SK-N-SH treated with all-trans-retinoic acid at 6 μM for 48 hours (cell line): ENCODE results near the gene SMAD4.

ENCODE experiments used
- ATAC-seq: fragments of 200-7000 bp; cut with Tn5 transposase; 3 replicates; pipeline ENCODE4 v1.9.1; 2020; ENCODE audit warnings: mild to moderate bottlenecking, moderate library complexity
- ARNTL ChIP-seq: fragments of 450-650 bp; formaldehyde crosslinking; IDR thresholded peaks from 2 replicates; pipeline ENCODE4 v1.5.0; 2020; ENCODE audit warnings: low read depth, mild to moderate bottlenecking, moderate library complexity, borderline replicate concordance
- CSDC2 ChIP-seq: fragments of 250-450 bp; sonication (Bioruptor Pico); IDR thresholded peaks from 2 replicates; pipeline ENCODE4 v1.5.0; 2020; ENCODE audit warnings: mild to moderate bottlenecking, moderate library complexity
- CSRNP3 ChIP-seq: fragments of 250-450 bp; sonication (Bioruptor Pico); IDR thresholded peaks from 2 replicates; pipeline ENCODE4 v1.5.1; 2021; ENCODE audit warnings: mild to moderate bottlenecking, moderate library complexity
- ESRRG ChIP-seq: fragments of 250-450 bp; sonication (Bioruptor Pico); IDR thresholded peaks from 2 replicates; pipeline ENCODE4 v1.6.1; 2021; ENCODE audit warnings: mild to moderate bottlenecking
- GLIS3 ChIP-seq: fragments of 250-450 bp; sonication (Bioruptor Pico); IDR thresholded peaks from 2 replicates; pipeline ENCODE4 v1.5.0; 2020; ENCODE audit warnings: mild to moderate bottlenecking, moderate library complexity
- OSR1 ChIP-seq: fragments of 250-450 bp; sonication (Bioruptor Pico); IDR thresholded peaks from 2 replicates; pipeline ENCODE4 v1.8.0; 2022; ENCODE audit warnings: moderate library complexity, mild to moderate bottlenecking, inconsistent platforms
- PPARA ChIP-seq: fragments of 250-450 bp; sonication (Bioruptor Pico); IDR thresholded peaks from 2 replicates; pipeline ENCODE4 v1.5.0; 2020; ENCODE audit warnings: mild to moderate bottlenecking, borderline replicate concordance
- RARB ChIP-seq: fragments of 250-450 bp; sonication (Bioruptor Pico); IDR thresholded peaks from 2 replicates; pipeline ENCODE4 v1.8.0; 2021; ENCODE audit warnings: mild to moderate bottlenecking, moderate library complexity
- SNAI2 ChIP-seq: fragments of 250-450 bp; sonication (Bioruptor Pico); IDR thresholded peaks from 2 replicates; pipeline ENCODE4 v1.5.0; 2020; ENCODE audit warnings: mild to moderate bottlenecking, moderate library complexity
- TCF4 ChIP-seq: fragments of 250-450 bp; sonication (Bioruptor Pico); IDR thresholded peaks from 2 replicates; pipeline ENCODE4 v1.8.0; 2021; ENCODE audit warnings: mild to moderate bottlenecking, moderate library complexity, borderline replicate concordance
- TOX ChIP-seq: fragments of 250-450 bp; sonication (Bioruptor Pico); IDR thresholded peaks from 2 replicates; pipeline ENCODE4 v1.8.0; 2021; ENCODE audit warnings: mild to moderate bottlenecking, moderate library complexity, borderline replicate concordance
- TSHZ2 ChIP-seq: fragments of 250-450 bp; sonication (Bioruptor Pico); IDR thresholded peaks from 2 replicates; pipeline ENCODE4 v1.5.0; 2020; ENCODE audit warnings: mild to moderate bottlenecking, moderate library complexity
- ZC3H10 ChIP-seq: fragments of 250-450 bp; sonication (Bioruptor Pico); IDR thresholded peaks from 2 replicates; pipeline ENCODE4 v1.5.1; 2021; ENCODE audit warnings: mild to moderate bottlenecking, moderate library complexity
- ZFP3 ChIP-seq: fragments of 250-450 bp; sonication (Bioruptor Pico); IDR thresholded peaks from 2 replicates; pipeline ENCODE4 v1.5.0; 2020; ENCODE audit warnings: mild to moderate bottlenecking, moderate library complexity
- ZFP30 ChIP-seq: fragments of 450-650 bp; formaldehyde crosslinking; IDR thresholded peaks from 2 replicates; pipeline ENCODE4 v1.5.0; 2022; ENCODE audit warnings: mild to moderate bottlenecking, moderate library complexity
- ZNF565 ChIP-seq: fragments of 450-650 bp; formaldehyde crosslinking; conservative IDR thresholded peaks from 2 replicates; pipeline ENCODE4 v1.5.0; 2020; ENCODE audit warnings: low read depth, mild to moderate bottlenecking, moderate library complexity
- ZNF70 ChIP-seq: fragments of 450-650 bp; formaldehyde crosslinking; IDR thresholded peaks from 2 replicates; pipeline ENCODE4 v1.5.0; 2020; ENCODE audit warnings: mild to moderate bottlenecking, moderate library complexity
- ZNF8 ChIP-seq: fragments of 450-650 bp; formaldehyde crosslinking; IDR thresholded peaks from 2 replicates; pipeline ENCODE4 v1.5.0; 2020; ENCODE audit warnings: mild to moderate bottlenecking, moderate library complexity
- TF ChIP-seq, protein P1 (sequence below): fragments of 250-450 bp; sonication (Bioruptor Pico); IDR thresholded peaks from 2 replicates; pipeline ENCODE4 v1.8.0; 2021; ENCODE audit warnings: low read depth, mild to moderate bottlenecking, moderate library complexity, borderline replicate concordance
- TF ChIP-seq, protein P2 (sequence below): fragments of 250-450 bp; sonication (Bioruptor Pico); IDR thresholded peaks from 2 replicates; pipeline ENCODE4 v1.8.0; 2020; ENCODE audit warnings: mild to moderate bottlenecking, moderate library complexity, borderline replicate concordance

The SMAD4 gene

GRCh38 chr18:51053814-51054213, 23.8 kb downstream of the SMAD4 start:
- TF ChIP-seq ARNTL (CRISPR knock-in tag) = no peak
- no peak for TF ChIP-seq RARB (CRISPR knock-in tag)
- TF ChIP-seq ZNF8 = no peak
- ATAC-seq = no peak

- no peak for ATAC-seq
Measured at GRCh38 chr18:51054764-51055163, 24.8 kb downstream of the SMAD4 start.

GRCh38 chr18:51059969-51060368, 30.0 kb downstream of the SMAD4 start:
- ATAC-seq = no peak
- TF ChIP-seq TSHZ2 (CRISPR knock-in tag) = no peak
- no peak for TF ChIP-seq SNAI2 (CRISPR knock-in tag)
- TF ChIP-seq ZFP30 (CRISPR knock-in tag) = no peak
- TF ChIP-seq, protein P1, sequence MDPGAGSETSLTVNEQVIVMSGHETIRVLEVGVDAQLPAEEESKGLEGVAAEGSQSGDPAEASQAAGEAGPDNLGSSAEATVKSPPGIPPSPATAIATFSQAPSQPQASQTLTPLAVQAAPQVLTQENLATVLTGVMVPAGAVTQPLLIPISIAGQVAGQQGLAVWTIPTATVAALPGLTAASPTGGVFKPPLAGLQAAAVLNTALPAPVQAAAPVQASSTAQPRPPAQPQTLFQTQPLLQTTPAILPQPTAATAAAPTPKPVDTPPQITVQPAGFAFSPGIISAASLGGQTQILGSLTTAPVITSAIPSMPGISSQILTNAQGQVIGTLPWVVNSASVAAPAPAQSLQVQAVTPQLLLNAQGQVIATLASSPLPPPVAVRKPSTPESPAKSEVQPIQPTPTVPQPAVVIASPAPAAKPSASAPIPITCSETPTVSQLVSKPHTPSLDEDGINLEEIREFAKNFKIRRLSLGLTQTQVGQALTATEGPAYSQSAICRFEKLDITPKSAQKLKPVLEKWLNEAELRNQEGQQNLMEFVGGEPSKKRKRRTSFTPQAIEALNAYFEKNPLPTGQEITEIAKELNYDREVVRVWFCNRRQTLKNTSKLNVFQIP (CRISPR knock-in tag) = no peak
- TF ChIP-seq ARNTL (CRISPR knock-in tag) = no peak
- no peak for TF ChIP-seq PPARA (CRISPR knock-in tag)
- no peak for TF ChIP-seq ESRRG

More at GRCh38 chr18:51054764-51055163, 24.8 kb downstream of the SMAD4 start:
- no peak for TF ChIP-seq CSDC2 (CRISPR knock-in tag)
- TF ChIP-seq SNAI2 (CRISPR knock-in tag) = no peak
- TF ChIP-seq ESRRG = no peak
- no peak for TF ChIP-seq RARB (CRISPR knock-in tag)
- no peak for TF ChIP-seq ZNF8
- TF ChIP-seq TSHZ2 (CRISPR knock-in tag) = no peak

- ATAC-seq = no peak
- TF ChIP-seq TOX (CRISPR knock-in tag) = no peak
- TF ChIP-seq PPARA (CRISPR knock-in tag) = no peak
- TF ChIP-seq OSR1 (CRISPR knock-in tag) = no peak
- TF ChIP-seq ZFP3 (CRISPR knock-in tag) = no peak
- TF ChIP-seq GLIS3 (CRISPR knock-in tag) = no peak
- no peak for TF ChIP-seq ZFP30 (CRISPR knock-in tag)
- TF ChIP-seq ZNF565 = no peak
- TF ChIP-seq CSRNP3 (CRISPR knock-in tag) = no peak
- TF ChIP-seq ZNF8 = no peak
- no peak for TF ChIP-seq ZNF70
- TF ChIP-seq TSHZ2 (CRISPR knock-in tag) = no peak
- TF ChIP-seq TCF4 = no peak
- TF ChIP-seq CSDC2 (CRISPR knock-in tag) = no peak
- no peak for TF ChIP-seq ARNTL (CRISPR knock-in tag)
- TF ChIP-seq ESRRG = no peak
- TF ChIP-seq RARB (CRISPR knock-in tag) = no peak
- no peak for TF ChIP-seq ZC3H10 (CRISPR knock-in tag)
- TF ChIP-seq, protein P2, sequence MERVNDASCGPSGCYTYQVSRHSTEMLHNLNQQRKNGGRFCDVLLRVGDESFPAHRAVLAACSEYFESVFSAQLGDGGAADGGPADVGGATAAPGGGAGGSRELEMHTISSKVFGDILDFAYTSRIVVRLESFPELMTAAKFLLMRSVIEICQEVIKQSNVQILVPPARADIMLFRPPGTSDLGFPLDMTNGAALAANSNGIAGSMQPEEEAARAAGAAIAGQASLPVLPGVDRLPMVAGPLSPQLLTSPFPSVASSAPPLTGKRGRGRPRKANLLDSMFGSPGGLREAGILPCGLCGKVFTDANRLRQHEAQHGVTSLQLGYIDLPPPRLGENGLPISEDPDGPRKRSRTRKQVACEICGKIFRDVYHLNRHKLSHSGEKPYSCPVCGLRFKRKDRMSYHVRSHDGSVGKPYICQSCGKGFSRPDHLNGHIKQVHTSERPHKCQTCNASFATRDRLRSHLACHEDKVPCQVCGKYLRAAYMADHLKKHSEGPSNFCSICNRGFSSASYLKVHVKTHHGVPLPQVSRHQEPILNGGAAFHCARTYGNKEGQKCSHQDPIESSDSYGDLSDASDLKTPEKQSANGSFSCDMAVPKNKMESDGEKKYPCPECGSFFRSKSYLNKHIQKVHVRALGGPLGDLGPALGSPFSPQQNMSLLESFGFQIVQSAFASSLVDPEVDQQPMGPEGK = no peak
- TF ChIP-seq, all 23 proteins: peak for 0
Measured at GRCh38 chr18:51064256-51064655, 34.2 kb downstream of the SMAD4 start.
